Measurements from ENCODE around the gene NOTO.
A peak's percentile ranks its signal among the peaks of the same experiment; 100 is the strongest.
"Not testable (repeated sequence)": the region's sequence is repeated elsewhere in the genome, so short reads cannot be mapped to it uniquely, and the experiment has no call there.

The NOTO gene

GRCh38 chr2:73202156-73203054, at the start of gene NOTO:
NOTO (plus strand) TSS chr2:73202574; CDS start chr2:73202667, 93 bp downstream.
- no peak for DNase-seq

GRCh38 chr2:73156539-73157124, 45.7 kb upstream of the NOTO start:
- DNase-seq = no peak

- DNase-seq = no peak
Observed at GRCh38 chr2:73162856-73163391, 39.5 kb upstream of the NOTO start.

- DNase-seq = no peak
Observed at GRCh38 chr2:73163483-73164367, 38.6 kb upstream of the NOTO start.

- not testable (repeated sequence) for DNase-seq
Observed at GRCh38 chr2:73165978-73166377, 36.4 kb upstream of the NOTO start.

- not testable (repeated sequence) for DNase-seq
Observed at GRCh38 chr2:73166813-73167212, 35.6 kb upstream of the NOTO start.

- DNase-seq = not testable (repeated sequence)
Observed at GRCh38 chr2:73168348-73168747, 34.0 kb upstream of the NOTO start.

- not testable (repeated sequence) for DNase-seq
Observed at GRCh38 chr2:73170341-73170740, 32.0 kb upstream of the NOTO start.

GRCh38 chr2:73172963-73173362, 29.4 kb upstream of the NOTO start:
- DNase-seq = no peak

GRCh38 chr2:73173781-73174180, 28.6 kb upstream of the NOTO start:
- no peak for DNase-seq

GRCh38 chr2:73174244-73174643, 28.1 kb upstream of the NOTO start:
- DNase-seq = no peak

- no peak for DNase-seq
Observed at GRCh38 chr2:73174941-73175662, 27.3 kb upstream of the NOTO start.

GRCh38 chr2:73175663-73176204, 26.6 kb upstream of the NOTO start:
- no peak for DNase-seq

GRCh38 chr2:73176205-73176880, 26.0 kb upstream of the NOTO start:
- no peak for DNase-seq

GRCh38 chr2:73176881-73177644, 25.3 kb upstream of the NOTO start:
- peak; percentile 31 for DNase-seq

GRCh38 chr2:73177645-73178255, 24.6 kb upstream of the NOTO start:
- DNase-seq = no peak

GRCh38 chr2:73185965-73186364, 16.4 kb upstream of the NOTO start:
- no peak for DNase-seq

- no peak for DNase-seq
Observed at GRCh38 chr2:73187549-73187948, 14.8 kb upstream of the NOTO start.

- DNase-seq = no peak
Observed at GRCh38 chr2:73197579-73197978, 4.8 kb upstream of the NOTO start.

GRCh38 chr2:73200281-73200680, 2.1 kb upstream of the NOTO start:
- not testable (repeated sequence) for DNase-seq
